ENCODE results near the gene FAM107B. TPM values are rescaled to one million over a fixed set of nuclear protein-coding genes. Genes with fewer than 3 reads are reported as not detected.

The FAM107B gene
- total RNA-seq, 1 experiment from 2014 or later, result 12.6 TPM

DNA sequence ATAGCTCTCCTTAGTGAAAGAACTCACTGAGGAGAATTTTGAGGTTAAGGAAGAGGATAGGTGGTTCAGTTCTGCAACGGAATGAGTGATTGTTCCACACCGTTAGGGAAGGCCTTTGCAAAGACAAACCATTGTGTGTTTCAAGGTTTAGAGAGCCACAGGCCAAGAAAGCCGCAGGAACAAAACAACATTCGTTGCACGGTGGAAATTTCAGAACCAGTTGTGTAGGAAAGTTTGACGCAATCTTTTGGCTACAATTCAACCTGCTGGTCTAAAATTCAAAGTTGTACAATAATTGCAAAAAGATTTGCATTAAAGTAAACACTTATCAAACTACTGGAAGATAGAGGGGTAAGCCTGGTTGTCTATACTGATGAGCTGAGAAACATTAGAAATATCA, 91.4 kb downstream of the FAM107B start:
- in situ Hi-C loops (cut with HindIII; ENCODE audit: low pct_unique_long_range_greater_than_20kb, low sequenced_read_pairs), result no loop called here
- no peak for DNase-seq (ENCODE audit: low read depth, low spot score)

DNA sequence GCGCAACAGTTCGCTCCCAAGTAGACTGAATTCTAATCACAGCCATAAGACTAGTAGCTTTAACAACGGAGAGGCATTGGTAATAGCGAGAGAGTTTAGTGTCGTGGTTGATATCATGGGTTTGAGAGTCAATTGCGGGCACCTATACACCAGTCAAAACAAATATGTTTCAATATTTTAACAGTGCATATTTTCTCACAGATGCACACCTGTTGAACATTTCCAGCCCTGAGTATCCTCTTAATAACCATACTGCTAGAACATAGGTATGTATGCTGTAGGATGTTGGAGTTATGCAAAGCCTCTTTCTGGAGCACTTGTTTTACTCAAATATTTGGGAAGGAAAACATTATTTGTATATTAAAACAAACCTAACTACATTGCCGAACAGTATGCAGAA, 92.9 kb downstream of the FAM107B start:
- DNase-seq (ENCODE audit: low read depth, low spot score), result no peak
- in situ Hi-C loops (cut with HindIII; ENCODE audit: low pct_unique_long_range_greater_than_20kb, low sequenced_read_pairs), result no loop called here

DNA sequence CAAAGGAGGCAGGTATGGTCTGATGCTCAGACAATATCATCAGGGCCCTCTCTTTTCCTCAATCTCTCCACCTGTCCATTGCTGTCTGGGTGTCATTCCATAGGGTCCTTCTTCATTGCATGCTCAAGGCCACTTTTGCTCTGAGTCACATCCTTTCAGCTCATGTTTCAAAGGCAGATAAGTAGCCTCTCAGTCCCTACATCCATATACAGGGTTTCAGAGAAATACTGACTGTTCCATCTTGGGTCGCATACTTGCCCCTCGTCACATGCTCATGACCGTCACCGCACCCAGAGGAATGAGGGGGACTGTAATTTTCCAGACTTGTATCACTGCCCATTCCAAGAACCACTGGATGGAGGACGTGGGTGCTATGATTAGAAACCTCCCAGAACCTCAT, 93.4 kb downstream of the FAM107B start:
- DNase-seq (ENCODE audit: low read depth, low spot score), result no peak
- in situ Hi-C loops (cut with HindIII; ENCODE audit: low pct_unique_long_range_greater_than_20kb, low sequenced_read_pairs), result no loop called here

DNA sequence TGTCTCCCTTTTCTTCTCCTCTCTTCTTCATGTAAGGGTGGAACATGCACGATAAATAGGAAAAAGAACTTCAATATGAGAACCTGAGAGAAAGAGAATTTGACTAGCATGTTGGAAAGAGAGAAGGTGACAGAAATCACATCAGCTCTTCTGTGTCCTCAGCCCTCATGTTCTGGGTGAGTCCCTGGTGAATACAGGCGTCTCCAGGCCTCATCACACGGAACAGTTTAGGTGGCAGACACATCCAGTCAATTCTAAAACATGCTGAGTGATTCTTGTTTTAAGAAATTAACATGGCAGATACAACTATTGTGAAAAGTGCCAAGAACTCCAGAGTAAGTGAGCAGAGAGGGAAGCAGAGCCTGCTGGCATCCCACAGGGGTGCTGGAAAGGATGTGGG, 96.1 kb downstream of the FAM107B start:
- in situ Hi-C loops (cut with HindIII; ENCODE audit: low pct_unique_long_range_greater_than_20kb, low sequenced_read_pairs), result no loop called here
- DNase-seq (ENCODE audit: low read depth, low spot score), result no peak

DNA sequence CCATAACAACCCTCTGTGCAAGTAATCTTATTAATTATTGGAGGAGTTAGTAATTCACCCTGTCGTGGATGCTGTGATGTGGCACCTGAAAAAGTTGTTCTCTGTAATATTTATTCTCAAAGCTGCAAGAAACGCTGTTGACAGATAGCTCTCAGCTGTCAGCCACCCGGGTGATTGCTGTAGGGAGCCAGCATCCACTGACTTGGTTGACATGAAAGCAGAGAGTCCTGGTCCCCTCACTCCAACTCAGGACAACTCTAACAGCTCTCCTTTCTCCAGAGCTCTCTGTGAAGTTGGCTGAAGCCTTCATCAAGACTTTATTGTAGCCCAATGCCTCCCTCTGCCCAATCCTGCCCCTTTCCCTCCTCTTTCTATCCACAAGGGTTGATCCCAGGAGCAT, 98.0 kb downstream of the FAM107B start:
- no peak for DNase-seq (ENCODE audit: low read depth, low spot score)
- in situ Hi-C loops (cut with HindIII; ENCODE audit: low pct_unique_long_range_greater_than_20kb, low sequenced_read_pairs), result no loop called here

DNA sequence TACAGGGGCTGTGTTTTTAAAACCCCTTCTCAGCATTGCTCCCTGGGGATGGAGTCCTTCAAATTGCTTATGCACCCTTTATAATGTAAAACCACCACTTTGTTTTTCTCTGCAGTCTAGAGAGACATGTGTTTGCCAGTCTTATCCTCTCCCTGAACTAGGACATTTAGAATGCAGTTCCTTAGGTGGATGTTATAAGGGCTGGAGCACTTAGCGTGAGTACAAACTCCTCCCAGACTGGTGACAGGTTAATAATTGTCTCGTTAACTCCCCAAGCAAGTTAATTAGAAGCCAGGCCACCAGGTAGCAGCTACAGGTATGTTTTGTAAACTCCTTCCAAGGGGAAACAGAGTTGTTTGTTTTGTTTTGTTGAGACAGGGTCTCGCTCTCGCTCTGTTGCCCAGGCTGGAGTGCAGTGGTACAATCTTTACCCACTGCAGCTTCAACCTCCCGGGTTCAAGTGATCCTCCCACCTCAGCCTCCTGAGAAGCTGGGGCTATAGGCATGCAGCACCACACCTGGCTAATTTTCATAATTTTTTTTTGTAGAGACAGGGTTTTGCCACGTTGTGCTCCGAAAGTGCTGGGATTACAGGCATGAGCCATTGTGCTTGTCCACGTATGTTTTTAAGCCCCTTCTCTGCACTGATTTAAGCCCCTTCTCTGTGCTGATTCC, 100.2 kb downstream of the FAM107B start:
- in situ Hi-C loops (cut with HindIII; ENCODE audit: low pct_unique_long_range_greater_than_20kb, low sequenced_read_pairs), result no loop called here
- DNase-seq (ENCODE audit: low read depth, low spot score), result no peak

DNA sequence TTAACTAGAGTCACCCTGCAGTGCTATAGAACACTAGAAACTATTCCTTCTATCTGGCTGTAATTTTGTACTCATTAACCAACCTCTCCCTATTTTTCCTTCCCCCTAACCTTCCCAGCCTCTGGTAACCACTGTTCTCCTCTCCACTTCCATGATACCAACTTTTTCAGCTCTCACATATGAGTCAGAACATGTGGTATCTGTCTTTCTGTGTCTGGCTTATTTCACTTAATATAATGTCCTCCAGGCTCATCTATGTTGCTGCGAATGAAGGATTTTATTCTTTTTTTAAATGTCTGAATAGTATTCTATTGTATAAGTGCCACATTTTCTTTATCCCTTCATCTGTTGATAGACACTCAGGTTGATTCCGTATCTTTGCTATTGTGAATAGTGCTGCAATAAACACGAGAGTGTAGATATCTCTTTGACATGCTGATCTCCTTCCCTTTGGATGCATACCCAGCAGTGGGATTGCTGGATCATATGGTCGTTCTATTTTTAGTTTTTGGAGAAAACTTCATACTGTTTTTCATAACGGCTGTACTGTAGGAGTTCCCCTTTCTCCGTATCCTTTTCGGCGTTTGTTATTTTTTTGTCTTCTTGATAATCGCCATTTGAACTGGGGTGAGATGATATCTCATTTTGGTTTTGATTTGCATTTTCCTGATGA, 101.4 kb downstream of the FAM107B start:
- in situ Hi-C loops (cut with HindIII; ENCODE audit: low pct_unique_long_range_greater_than_20kb, low sequenced_read_pairs), result no loop called here
- no peak for DNase-seq (ENCODE audit: low read depth, low spot score)

DNA sequence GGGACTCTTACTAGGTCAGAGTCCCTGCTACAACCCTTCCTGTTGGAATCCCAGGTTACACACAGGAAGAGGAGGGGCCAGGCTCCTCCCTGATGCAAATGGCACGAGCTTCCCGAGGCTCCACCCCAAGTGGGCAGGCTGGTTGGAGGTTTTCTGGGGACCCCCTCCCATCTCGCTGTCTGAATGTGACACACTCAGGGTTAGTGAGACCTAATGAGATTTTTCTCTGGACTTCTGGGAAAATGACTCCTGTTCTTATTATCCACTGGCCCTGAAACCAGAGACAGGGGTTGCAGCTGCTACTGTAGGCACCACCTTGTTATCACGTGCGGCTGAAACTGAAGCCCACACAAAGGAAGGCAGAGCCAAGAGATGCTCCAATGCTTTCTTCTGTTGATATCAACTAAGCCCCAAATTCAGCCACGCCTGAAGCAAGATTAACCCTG, 103.3 kb downstream of the FAM107B start:
- in situ Hi-C loops (cut with HindIII; ENCODE audit: low pct_unique_long_range_greater_than_20kb, low sequenced_read_pairs), result no loop called here
- DNase-seq (ENCODE audit: low read depth, low spot score), result no peak

DNA sequence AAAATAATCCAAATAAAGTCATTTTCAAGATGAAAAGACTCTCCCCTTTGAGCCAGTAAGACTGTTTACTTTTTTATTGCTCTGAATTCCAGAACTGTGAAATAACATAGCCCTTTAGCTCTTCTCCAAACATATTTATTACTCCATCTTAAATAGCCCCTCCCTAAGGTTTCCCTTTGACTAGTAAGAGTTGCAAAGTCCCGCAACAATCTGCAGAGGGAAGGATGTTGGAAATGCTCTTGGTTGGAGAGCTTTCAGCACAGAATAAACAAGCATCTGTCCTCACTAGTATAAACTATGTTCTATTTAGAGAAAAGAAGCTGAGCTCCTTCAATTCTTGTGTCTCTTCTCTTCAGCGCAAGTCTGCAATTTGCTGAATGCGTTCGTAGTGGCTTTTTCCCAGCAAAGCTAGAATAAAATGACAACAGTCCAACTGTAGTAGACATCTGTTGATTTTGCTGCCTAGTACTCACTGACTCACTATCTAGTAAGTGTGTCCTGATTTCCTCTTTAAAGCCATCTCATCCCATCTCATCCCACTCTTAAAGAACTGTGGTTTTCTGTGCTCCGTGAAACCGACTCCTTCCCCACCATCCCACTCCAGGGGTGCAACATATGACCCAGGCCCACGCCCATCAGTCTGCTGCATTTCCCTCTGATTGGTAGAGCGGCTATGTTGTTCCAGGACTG, 104.0 kb downstream of the FAM107B start:
- in situ Hi-C loops (cut with HindIII; ENCODE audit: low pct_unique_long_range_greater_than_20kb, low sequenced_read_pairs), result no loop called here
- no peak for DNase-seq (ENCODE audit: low read depth, low spot score)

DNA sequence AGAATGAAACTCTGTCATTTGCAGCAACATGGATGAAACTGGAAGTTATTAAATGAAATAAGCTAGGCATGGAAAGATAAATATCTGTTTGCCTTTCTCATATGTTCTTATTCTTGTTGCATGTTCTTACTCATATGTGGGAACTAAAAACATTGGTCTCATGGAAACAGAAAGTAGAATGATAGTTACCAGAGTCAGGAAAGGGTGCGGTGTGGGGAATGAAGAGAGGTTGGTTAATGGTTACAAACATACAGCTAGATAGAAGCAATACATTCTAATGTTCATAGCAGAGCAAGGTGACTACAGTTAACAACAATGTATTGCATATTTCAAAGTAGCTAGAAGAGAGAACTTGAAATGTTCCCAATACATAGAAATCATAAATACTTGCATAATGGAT, 105.1 kb downstream of the FAM107B start:
- DNase-seq (ENCODE audit: low read depth, low spot score), result no peak
- in situ Hi-C loops (cut with HindIII; ENCODE audit: low pct_unique_long_range_greater_than_20kb, low sequenced_read_pairs), result no loop called here

DNA sequence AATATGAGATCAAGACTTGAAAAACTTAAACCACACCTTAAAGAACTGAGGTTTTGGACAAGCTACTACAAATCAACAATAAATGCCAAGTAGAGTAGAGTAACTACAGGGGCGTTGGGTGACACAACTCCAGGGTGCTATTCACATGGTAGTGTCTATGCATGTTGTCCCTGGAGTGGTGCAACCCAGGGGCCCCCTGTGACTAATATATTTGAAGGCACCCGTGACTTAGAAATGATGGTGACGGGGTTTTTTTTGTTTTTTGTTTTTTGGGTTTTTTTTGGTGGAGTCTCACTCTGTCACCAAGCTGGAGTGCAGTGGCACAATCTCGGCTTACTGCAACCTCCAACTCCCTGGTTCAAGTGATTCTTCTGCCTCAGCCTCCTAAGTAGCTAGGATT, 106.9 kb downstream of the FAM107B start:
- in situ Hi-C loops (cut with HindIII; ENCODE audit: low pct_unique_long_range_greater_than_20kb, low sequenced_read_pairs), result no loop called here

DNA sequence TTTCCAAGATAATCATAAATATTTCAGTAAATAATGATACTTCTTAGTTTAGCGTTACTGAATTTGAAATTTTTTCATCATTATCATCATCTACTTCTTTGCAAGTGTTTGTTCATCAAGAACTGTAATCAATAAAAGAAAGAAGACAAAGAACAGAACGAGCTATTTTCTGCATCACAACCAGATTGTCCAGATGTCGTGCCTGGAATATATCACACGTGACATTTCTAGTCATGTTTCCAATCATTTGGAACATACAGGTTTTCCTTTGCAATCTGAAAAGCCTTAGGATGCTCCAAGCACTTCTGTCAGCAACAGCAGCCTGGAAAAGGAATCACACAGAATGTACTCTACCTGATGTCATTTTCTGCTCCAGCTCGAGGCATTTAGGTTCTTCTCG, 107.4 kb downstream of the FAM107B start:
- DNase-seq (ENCODE audit: low read depth, low spot score), result no peak
- in situ Hi-C loops (cut with HindIII; ENCODE audit: low pct_unique_long_range_greater_than_20kb, low sequenced_read_pairs), result no loop called here

More for the DNA sequence above, 106.9 kb downstream of the FAM107B start:
- no peak for DNase-seq (ENCODE audit: low read depth, low spot score)

DNA sequence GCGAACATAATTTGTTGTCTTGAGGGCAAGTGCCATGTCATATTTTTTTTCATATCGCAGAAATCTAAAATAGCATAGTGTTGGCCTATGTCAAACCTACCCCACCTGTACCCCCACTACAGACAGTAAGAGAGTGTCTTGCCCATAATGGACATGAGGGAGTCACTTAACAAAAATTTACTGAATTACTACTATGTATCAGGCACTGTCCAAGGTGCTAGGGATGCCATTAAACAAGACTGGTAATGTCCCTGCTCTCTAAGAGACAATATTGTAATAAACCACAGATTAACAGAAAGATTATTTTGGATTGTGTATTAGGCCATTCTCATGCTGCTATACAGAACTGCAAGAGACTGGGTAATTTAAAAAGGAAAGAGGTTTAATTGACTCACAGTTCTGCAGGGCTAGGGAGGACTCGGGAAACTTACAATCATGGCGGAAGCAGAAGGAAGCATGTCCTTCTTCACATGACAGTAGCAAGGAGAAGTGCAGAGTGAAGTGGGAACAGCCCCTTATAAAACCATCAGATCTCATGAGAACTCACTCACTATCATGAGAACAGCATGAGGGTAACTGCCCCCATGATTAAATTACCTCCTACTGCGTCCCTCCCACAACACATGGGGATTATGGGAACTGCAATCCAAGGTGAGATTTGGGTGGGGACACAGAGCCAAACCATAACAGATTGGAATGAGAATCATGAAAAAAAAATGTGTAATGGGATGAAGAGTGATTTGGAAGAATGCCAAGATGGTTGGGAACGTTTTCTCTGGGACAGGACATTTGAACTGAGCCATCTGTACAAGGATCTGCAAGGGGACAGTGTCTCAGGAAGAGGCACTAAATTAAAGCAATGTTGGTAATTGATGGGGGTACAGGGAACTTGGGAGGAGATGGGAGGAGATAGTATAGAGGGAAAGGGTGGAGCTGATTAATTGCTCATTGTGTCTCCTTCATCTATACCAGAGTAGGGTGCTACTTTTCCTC, 108.5 kb downstream of the FAM107B start:
- no peak for DNase-seq (ENCODE audit: low read depth, low spot score)
- in situ Hi-C loops (cut with HindIII; ENCODE audit: low pct_unique_long_range_greater_than_20kb, low sequenced_read_pairs), result no loop called here

DNA sequence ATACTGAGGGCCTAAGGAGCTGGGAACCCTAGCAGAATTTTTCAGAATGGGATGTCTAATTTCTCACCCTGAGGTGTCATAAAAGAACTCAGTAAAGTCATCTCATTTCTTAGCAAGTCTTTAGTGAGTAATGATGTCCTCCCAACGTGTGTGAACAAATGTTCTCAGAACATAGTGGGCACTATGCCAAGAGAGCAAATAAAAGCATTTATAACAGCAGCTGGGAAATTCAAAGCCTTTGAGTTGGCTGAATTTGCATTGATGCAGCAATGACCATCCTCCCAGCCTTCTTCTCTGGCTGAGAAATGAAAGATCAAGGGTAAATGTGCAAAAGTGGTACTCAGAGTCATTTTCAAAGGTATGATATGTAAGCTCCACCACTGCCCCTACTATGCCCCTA, 109.4 kb downstream of the FAM107B start:
- DNase-seq (ENCODE audit: low read depth, low spot score), result no peak
- in situ Hi-C loops (cut with HindIII; ENCODE audit: low pct_unique_long_range_greater_than_20kb, low sequenced_read_pairs), result no loop called here

DNA sequence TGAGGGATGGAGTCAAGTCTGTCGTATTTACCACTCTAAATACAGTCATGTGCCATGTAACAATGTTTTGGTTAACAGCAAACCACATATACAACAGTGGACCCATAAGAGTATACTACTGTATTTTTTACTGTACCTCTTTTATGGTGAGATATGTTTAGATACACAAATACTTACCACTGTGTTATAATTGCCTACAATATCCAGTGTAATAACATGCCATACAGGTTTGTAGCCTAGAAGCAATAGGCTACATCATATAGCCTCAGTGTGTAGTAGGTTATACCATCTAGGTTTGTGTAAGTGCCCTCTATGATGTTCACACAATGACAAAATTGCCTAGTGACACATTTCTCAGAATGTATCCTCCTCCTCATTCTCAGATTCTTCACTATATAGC, 110.4 kb downstream of the FAM107B start:
- no peak for DNase-seq (ENCODE audit: low read depth, low spot score)
- in situ Hi-C loops (cut with HindIII; ENCODE audit: low pct_unique_long_range_greater_than_20kb, low sequenced_read_pairs), result no loop called here

DNA sequence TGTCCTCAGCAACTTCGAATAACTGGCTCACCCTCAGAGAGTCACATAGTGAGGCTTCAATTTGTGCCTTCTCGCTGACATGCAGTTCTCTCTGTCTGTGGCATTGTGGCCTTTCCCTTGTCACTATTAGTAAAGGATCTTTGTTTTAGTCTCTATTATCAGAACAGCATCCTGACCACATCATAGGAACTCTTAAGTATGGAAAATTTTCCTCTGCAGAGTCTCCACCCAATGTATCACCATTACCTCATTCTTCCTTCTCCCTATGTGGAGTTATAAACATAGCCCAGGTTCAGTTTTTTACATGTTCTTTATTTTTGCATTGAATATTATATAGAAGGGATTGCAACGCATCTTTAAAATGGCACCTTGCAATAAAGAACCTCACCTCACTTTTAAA, 112.9 kb downstream of the FAM107B start:
- no peak for DNase-seq (ENCODE audit: low read depth, low spot score)
- in situ Hi-C loops (cut with HindIII; ENCODE audit: low pct_unique_long_range_greater_than_20kb, low sequenced_read_pairs), result no loop called here

DNA sequence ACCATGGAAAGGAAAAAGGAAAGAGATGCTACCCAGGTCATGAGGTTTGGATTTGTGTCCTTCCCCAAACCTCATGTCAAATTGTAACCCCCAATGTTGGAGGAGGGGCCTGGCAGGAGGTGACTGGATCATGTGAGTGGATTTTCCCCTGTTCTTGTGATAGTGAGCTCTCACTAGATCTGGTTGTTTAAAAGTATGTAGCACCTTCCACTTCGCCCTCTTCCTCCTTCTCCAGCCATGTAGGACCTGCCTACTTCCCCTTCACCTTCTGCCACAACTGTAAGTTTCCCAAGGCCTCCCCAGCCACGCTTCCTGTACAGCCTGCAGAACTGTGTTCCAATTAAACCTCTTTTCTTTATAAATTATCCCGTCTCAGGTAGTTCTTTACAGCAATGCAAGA, 113.9 kb downstream of the FAM107B start:
- DNase-seq (ENCODE audit: low read depth, low spot score), result no peak
- in situ Hi-C loops (cut with HindIII; ENCODE audit: low pct_unique_long_range_greater_than_20kb, low sequenced_read_pairs), result no loop called here

Data from SK-MEL-5 (cell line).